Activated T-helper 1 cell treated with anti-CD3 and anti-CD28 coated beads, Interleukin-12 subunit alpha, Interleukin-12 subunit beta, Interleukin-2, Interleukin-4 antibody, amounts not matched to agents 30 ng/mL and 10 ng/mL and 1 ng/mL, durations not matched to agents 14 hours and 24 hours and 36 hours (primary cell): ENCODE data around the gene MAML1. TPM values are rescaled to one million over a fixed set of nuclear protein-coding genes. Genes with fewer than 3 reads are reported as not detected.
A peak's percentile ranks its signal among the peaks of the same experiment; 100 is the strongest.
"Not testable (repeated sequence)": the region's sequence is repeated elsewhere in the genome, so short reads cannot be mapped to it uniquely, and the experiment has no call there.

Experiments used
- DNase-seq: peaks from one replicate; pipeline ENCODE4 v3.0.0; 2021; ENCODE audit warnings: low spot score
- H3K27ac Mint-ChIP-seq: one replicate; pipeline ENCODE4 v1.8.0; 2021; ENCODE audit warnings: mild to moderate bottlenecking, mixed read lengths
- H3K27me3 Mint-ChIP-seq: one replicate; pipeline ENCODE4 v1.8.0; 2022; ENCODE audit warnings: mild to moderate bottlenecking, moderate library complexity, mixed read lengths; ENCODE audit not compliant: insufficient read depth
- H3K36me3 Mint-ChIP-seq: one replicate; pipeline ENCODE4 v1.8.0; 2021; ENCODE audit warnings: low read depth, mixed read lengths
- H3K4me1 Mint-ChIP-seq: one replicate; pipeline ENCODE4 v1.8.0; 2021; ENCODE audit warnings: low read depth, mixed read lengths
- H3K4me3 Mint-ChIP-seq: one replicate; pipeline ENCODE4 v1.8.0; 2021; ENCODE audit warnings: mild to moderate bottlenecking, moderate library complexity, mixed read lengths
- H3K9me3 Mint-ChIP-seq: one replicate; pipeline ENCODE4 v1.8.0; 2021; ENCODE audit warnings: mixed read lengths
- intact Hi-C: fragments of 100-400 bp; cut with micrococcal nuclease; formaldehyde crosslinking; loops from one replicate; pipeline ENCODE4 v1.15.1; 2024
- total RNA-seq: library from RNA; stranded (reverse); gene quantifications from 2 replicates; pipeline ENCODE4 v1.2.3, GENCODE V29; 2022

Gene MAML1
- 36.0 and 37.6 TPM in 2 replicates for total RNA-seq

GRCh38 chr5:179732412-179732917, at the start of gene MAML1:
TSS of gene MAML1 (plus strand) at chr5:179732822. CDS start at chr5:179733113, 291 bp downstream.
- peak; percentile 100 for DNase-seq
- Mint-ChIP-seq H3K36me3 (peaks cover 38% of the 10 kb centered on the region), H3K4me3 (peak within 1 kb of the TSS; percentile 95)

GRCh38 chr5:179689212-179689611, 43.4 kb upstream of the MAML1 start:
- H3K4me3 Mint-ChIP-seq, H3K27ac Mint-ChIP-seq, H3K9me3 Mint-ChIP-seq, H3K27me3 Mint-ChIP-seq, H3K36me3 Mint-ChIP-seq, DNase-seq, H3K4me1 Mint-ChIP-seq, intact Hi-C loops: not testable (repeated sequence)

More at GRCh38 chr5:179732412-179732917, at the start of gene MAML1:
- Mint-ChIP-seq H3K4me1 (peaks cover 26% of the 10 kb centered on the region), H3K9me3 (no peaks in the 10 kb centered on the region), H3K27ac (peak within 1 kb of the TSS; percentile 93), H3K27me3 (no peaks in the 10 kb centered on the region)
- intact Hi-C loops = loop anchor here (1.0 to 10.0 kb wide), 11 partner anchors 28 to 1108 kb away; partner anchors contain the start of genes CANX, CLK4, HNRNPH1 and MRNIP

- Mint-ChIP-seq H3K9me3 (no peaks in the 10 kb centered on the region), H3K36me3 (peaks cover 4% of the 10 kb centered on the region), H3K4me3 (no peak overlapping the region), H3K4me1 (peaks cover 13% of the 10 kb centered on the region), H3K27me3 (no peaks in the 10 kb centered on the region), H3K27ac (no peak overlapping the region)
- intact Hi-C loops = loop anchor here (10.0 kb wide), 3 partner anchors 600 to 1070 kb away; partner anchors contain the start of genes CLK4, CNOT6 and MAPK9
- no peak for DNase-seq
These were observed 38.1 kb upstream of the MAML1 start for GRCh38 chr5:179694561-179694960.

GRCh38 chr5:179696603-179697002, 36.0 kb upstream of the MAML1 start:
- Mint-ChIP-seq H3K9me3 (no peaks in the 10 kb centered on the region), H3K4me1 (peaks cover 21% of the 10 kb centered on the region), H3K27me3 (no peaks in the 10 kb centered on the region), H3K4me3 (no peak overlapping the region), H3K27ac (peak overlapping the region; percentile 9), H3K36me3 (peaks cover 10% of the 10 kb centered on the region)
- DNase-seq = no peak
- intact Hi-C loops = loop anchor here (5.0 to 10.0 kb wide), 4 partner anchors 211 to 1072 kb away; partner anchors contain the start of genes CLK4, CNOT6, MAPK9 and TBC1D9B

- intact Hi-C loops = loop anchor here (5.0 to 10.0 kb wide), 4 partner anchors 210 to 1072 kb away; partner anchors contain the start of genes CLK4, CNOT6, MAPK9 and TBC1D9B
These were observed 35.5 kb upstream of the MAML1 start for GRCh38 chr5:179697108-179697507.

GRCh38 chr5:179697543-179697942, 35.1 kb upstream of the MAML1 start:
- not testable (repeated sequence) for DNase-seq, H3K27me3 Mint-ChIP-seq, H3K9me3 Mint-ChIP-seq
- Mint-ChIP-seq H3K4me1 (peaks cover 26% of the 10 kb centered on the region), H3K27ac (peak overlapping the region; percentile 100), H3K4me3 (peak overlapping the region; percentile 100), H3K36me3 (peaks cover 15% of the 10 kb centered on the region)
- intact Hi-C loops = loop anchor here (5.0 to 10.0 kb wide), 4 partner anchors 210 to 1073 kb away; partner anchors contain the start of genes CLK4, CNOT6, MAPK9 and TBC1D9B

More at GRCh38 chr5:179697108-179697507, 35.5 kb upstream of the MAML1 start:
- H3K27ac Mint-ChIP-seq = peak overlapping the region; percentile 100
- H3K27me3 Mint-ChIP-seq = no peaks in the 10 kb centered on the region
- peaks cover 11% of the 10 kb centered on the region for H3K36me3 Mint-ChIP-seq
- DNase-seq = no peak
- peaks cover 22% of the 10 kb centered on the region for H3K4me1 Mint-ChIP-seq
- H3K9me3 Mint-ChIP-seq = no peaks in the 10 kb centered on the region
- peak overlapping the region; percentile 100 for H3K4me3 Mint-ChIP-seq

GRCh38 chr5:179697993-179698934, 34.4 kb upstream of the MAML1 start:
- H3K9me3 Mint-ChIP-seq = no peaks in the 10 kb centered on the region
- H3K27me3 Mint-ChIP-seq = no peaks in the 10 kb centered on the region
- peak overlapping the region; percentile 100 for H3K27ac Mint-ChIP-seq
- peaks cover 27% of the 10 kb centered on the region for H3K4me1 Mint-ChIP-seq
- peak; percentile 99 for DNase-seq
- intact Hi-C loops = loop anchor here (1.0 to 10.0 kb wide), 12 partner anchors 20 to 1073 kb away; partner anchors contain the start of genes CLK4, CNOT6, HNRNPH1 and MAML1
- H3K4me3 Mint-ChIP-seq = peak overlapping the region; percentile 100
- H3K36me3 Mint-ChIP-seq = peaks cover 16% of the 10 kb centered on the region

- H3K4me1 Mint-ChIP-seq = peaks cover 35% of the 10 kb centered on the region
- H3K9me3 Mint-ChIP-seq = no peaks in the 10 kb centered on the region
- no peaks in the 10 kb centered on the region for H3K27me3 Mint-ChIP-seq
- DNase-seq = no peak
- intact Hi-C loops = loop anchor here (1.0 to 10.0 kb wide), 12 partner anchors 21 to 1074 kb away; partner anchors contain the start of genes CLK4, CNOT6, HNRNPH1 and MAML1
- H3K27ac Mint-ChIP-seq = peak within 1 kb of the TSS; percentile 100
- H3K36me3 Mint-ChIP-seq = peaks cover 23% of the 10 kb centered on the region
- peak within 1 kb of the TSS; percentile 100 for H3K4me3 Mint-ChIP-seq
These were observed 33.5 kb upstream of the MAML1 start, which contains the start of gene CANX for GRCh38 chr5:179698935-179699615. TSS of gene CANX (plus strand) at chr5:179698967. CDS start at chr5:179705682, 6,715 bp downstream.

- peaks cover 36% of the 10 kb centered on the region for H3K4me1 Mint-ChIP-seq
- no peaks in the 10 kb centered on the region for H3K27me3 Mint-ChIP-seq
- H3K4me3 Mint-ChIP-seq = peak overlapping the region; percentile 100
- intact Hi-C loops = loop anchor here (2.0 to 10.0 kb wide), 7 partner anchors 41 to 1075 kb away; partner anchors contain the start of genes CLK4, CNOT6, MAPK9 and MRNIP
- peak; percentile 27 for DNase-seq
- peak overlapping the region; percentile 99 for H3K27ac Mint-ChIP-seq
- H3K9me3 Mint-ChIP-seq = no peaks in the 10 kb centered on the region
- H3K36me3 Mint-ChIP-seq = peaks cover 22% of the 10 kb centered on the region
These were observed 32.9 kb upstream of the MAML1 start for GRCh38 chr5:179699616-179700237.

- H3K9me3 Mint-ChIP-seq = no peaks in the 10 kb centered on the region
- H3K27me3 Mint-ChIP-seq = no peaks in the 10 kb centered on the region
- H3K4me1 Mint-ChIP-seq = peaks cover 39% of the 10 kb centered on the region
- H3K27ac Mint-ChIP-seq = peak overlapping the region; percentile 99
- peak overlapping the region; percentile 100 for H3K4me3 Mint-ChIP-seq
- DNase-seq = no peak
- intact Hi-C loops = no loop called here
- H3K36me3 Mint-ChIP-seq = peaks cover 26% of the 10 kb centered on the region
These were observed 32.2 kb upstream of the MAML1 start for GRCh38 chr5:179700401-179700918.

- H3K27ac Mint-ChIP-seq = peak overlapping the region; percentile 85
- no peaks in the 10 kb centered on the region for H3K27me3 Mint-ChIP-seq
- intact Hi-C loops = loop anchor here (2.0 kb wide), 1 partner anchor 15 kb away; no protein-coding TSS in a partner anchor
- peaks cover 38% of the 10 kb centered on the region for H3K36me3 Mint-ChIP-seq
- H3K4me1 Mint-ChIP-seq = peaks cover 15% of the 10 kb centered on the region
- DNase-seq = no peak
- no peak overlapping the region for H3K4me3 Mint-ChIP-seq
- H3K9me3 Mint-ChIP-seq = no peaks in the 10 kb centered on the region
These were observed 16.3 kb upstream of the MAML1 start for GRCh38 chr5:179716286-179716685.
